ENCODE measurements around the gene DCAF6.
"Not testable (repeated sequence)": the region's sequence is repeated elsewhere in the genome, so short reads cannot be mapped to it uniquely, and the experiment has no call there.

GRCh38 chr1:168056152-168056551, 119.7 kb downstream of the DCAF6 start:
- TF ChIP-seq POLR2A, CTCF (IDR thresholded peaks at IDR 0.05): not testable (repeated sequence)
